WTC11 (cell line): ENCODE results near the gene CA10. TPM values are rescaled to one million over a fixed set of nuclear protein-coding genes. Genes with fewer than 3 reads are reported as not detected.

Source experiments
- ATAC-seq: fragments of 200-7000 bp; cut with Tn5 transposase; 2 replicates; pipeline ENCODE4 v1.10.0; 2021; ENCODE audit warnings: mild to moderate bottlenecking, moderate library complexity
- CTCF ChIA-PET: fragments of 300-600 bp; sonication (Branson Sonifier 250); formaldehyde crosslinking; loops from one replicate; lab custom pipeline; 2021; ENCODE audit warnings: antibody characterized with exemption; lab: Charles Lee
- POLR2A ChIA-PET: fragments of 350-600 bp; sonication (Branson Sonifier 250); formaldehyde crosslinking; loops from one replicate; lab custom pipeline; 2021; ENCODE audit warnings: antibody characterized with exemption; lab: Charles Lee
- DNase-seq: peaks from one replicate; pipeline ENCODE4 v3.0.0; 2021; ENCODE audit warnings: low spot score
- H3K27ac Mint-ChIP-seq: 2 replicates; pipeline ENCODE4 v1.8.0; 2021; ENCODE audit warnings: mixed read lengths
- H3K27me3 Mint-ChIP-seq: 2 replicates; pipeline ENCODE4 v1.8.0; 2021; ENCODE audit warnings: low read depth, mild to moderate bottlenecking, moderate library complexity, mixed read lengths
- H3K36me3 Mint-ChIP-seq: 2 replicates; pipeline ENCODE4 v1.8.0; 2021; ENCODE audit warnings: mixed read lengths
- H3K4me1 Mint-ChIP-seq: 2 replicates; pipeline ENCODE4 v1.8.0; 2022; ENCODE audit warnings: mixed read lengths
- H3K4me3 Mint-ChIP-seq: 2 replicates; pipeline ENCODE4 v1.8.0; 2021; ENCODE audit warnings: mild to moderate bottlenecking, moderate library complexity, mixed read lengths
- H3K9me3 Mint-ChIP-seq: 2 replicates; pipeline ENCODE4 v1.8.0; 2021; ENCODE audit warnings: mixed read lengths
- CREM ChIP-seq: sonication (generic); formaldehyde crosslinking; IDR thresholded peaks from 2 replicates; pipeline ENCODE4 v1.8.1; 2022; ENCODE audit warnings: mild to moderate bottlenecking, missing genetic modification reagents, moderate library complexity
- EMX1 ChIP-seq: fragments of 250-450 bp; sonication (Bioruptor Pico); IDR thresholded peaks from 2 replicates; pipeline ENCODE4 v1.8.0; 2021; ENCODE audit warnings: mild to moderate bottlenecking
- ETV6 ChIP-seq: sonication (generic); formaldehyde crosslinking; IDR thresholded peaks from 2 replicates; pipeline ENCODE4 v1.8.1; 2022; ENCODE audit warnings: mild to moderate bottlenecking, missing genetic modification reagents
- FOXP1 ChIP-seq: sonication (generic); formaldehyde crosslinking; IDR thresholded peaks from 2 replicates; pipeline ENCODE4 v1.8.0; 2022; ENCODE audit warnings: missing genetic modification reagents, mild to moderate bottlenecking, moderate library complexity, borderline replicate concordance
- HMGA2 ChIP-seq: fragments of 250-450 bp; sonication (Bioruptor Pico); IDR thresholded peaks from 2 replicates; pipeline ENCODE4 v1.4.0; 2021; ENCODE audit warnings: mild to moderate bottlenecking, moderate library complexity
- OVOL2 ChIP-seq: fragments of 250-450 bp; sonication (Bioruptor Pico); IDR thresholded peaks from 2 replicates; pipeline ENCODE4 v1.9.0; 2021; ENCODE audit warnings: mild to moderate bottlenecking, borderline replicate concordance
- RORB ChIP-seq: fragments of 250-450 bp; sonication (Bioruptor Pico); IDR thresholded peaks from 2 replicates; pipeline ENCODE4 v1.9.0; 2021; ENCODE audit warnings: mild to moderate bottlenecking
- SMAD3 ChIP-seq: sonication (generic); formaldehyde crosslinking; IDR thresholded peaks from 2 replicates; pipeline ENCODE4 v1.8.0; 2022; ENCODE audit warnings: missing genetic modification reagents, mild to moderate bottlenecking, borderline replicate concordance
- ZNF317 ChIP-seq: sonication (generic); formaldehyde crosslinking; IDR thresholded peaks from 2 replicates; pipeline ENCODE4 v1.8.1; 2023; ENCODE audit warnings: low read depth, mild to moderate bottlenecking, moderate library complexity, missing genetic modification reagents, borderline replicate concordance
- total RNA-seq: library from RNA; stranded (reverse); gene quantifications from 3 replicates; pipeline ENCODE4 v1.2.3, GENCODE V29; 2021
- TF ChIP-seq, protein P1 (sequence below): sonication (generic); formaldehyde crosslinking; IDR thresholded peaks from 2 replicates; pipeline ENCODE4 v1.8.1; 2023; ENCODE audit warnings: mild to moderate bottlenecking, moderate library complexity, missing genetic modification reagents
- TF ChIP-seq, protein P2 (sequence below): sonication (generic); formaldehyde crosslinking; IDR thresholded peaks from 2 replicates; pipeline ENCODE4 v1.8.1; 2022; ENCODE audit warnings: missing genetic modification reagents, borderline replicate concordance
- TF ChIP-seq, protein P3 (sequence below): sonication (generic); formaldehyde crosslinking; IDR thresholded peaks from 2 replicates; pipeline ENCODE4 v1.8.1; 2022; ENCODE audit warnings: low read depth, mild to moderate bottlenecking, moderate library complexity, missing genetic modification reagents, borderline replicate concordance
- TF ChIP-seq, protein P4 (sequence below): sonication (generic); formaldehyde crosslinking; IDR thresholded peaks from 2 replicates; pipeline ENCODE4 v1.8.0; 2022; ENCODE audit warnings: mild to moderate bottlenecking, missing genetic modification reagents
- TF ChIP-seq, protein P5 (sequence below): sonication (generic); formaldehyde crosslinking; IDR thresholded peaks from 2 replicates; pipeline ENCODE4 v1.8.1; 2023; ENCODE audit warnings: mild to moderate bottlenecking, missing genetic modification reagents, moderate library complexity
- TF ChIP-seq, protein P6 (sequence below): sonication (generic); formaldehyde crosslinking; IDR thresholded peaks from 2 replicates; pipeline ENCODE4 v1.8.0; 2023; ENCODE audit warnings: missing genetic modification reagents, mild to moderate bottlenecking, borderline replicate concordance
- TF ChIP-seq, protein P7 (sequence below): fragments of 250-450 bp; sonication (Bioruptor Pico); IDR thresholded peaks from 2 replicates; pipeline ENCODE4 v1.9.0; 2021; ENCODE audit warnings: mild to moderate bottlenecking
- TF ChIP-seq, protein P8 (sequence below): sonication (generic); formaldehyde crosslinking; IDR thresholded peaks from 2 replicates; pipeline ENCODE4 v1.8.1; 2022; ENCODE audit warnings: low read depth, missing genetic modification reagents, borderline replicate concordance
- TF ChIP-seq, protein P9 (sequence below): fragments of 250-450 bp; sonication (Bioruptor Pico); IDR thresholded peaks from 2 replicates; pipeline ENCODE4 v2.1.2; 2022; ENCODE audit warnings: mild to moderate bottlenecking, moderate library complexity

The CA10 gene
- total RNA-seq, 1 experiment from 2014 or later, result 0.90 TPM

DNA sequence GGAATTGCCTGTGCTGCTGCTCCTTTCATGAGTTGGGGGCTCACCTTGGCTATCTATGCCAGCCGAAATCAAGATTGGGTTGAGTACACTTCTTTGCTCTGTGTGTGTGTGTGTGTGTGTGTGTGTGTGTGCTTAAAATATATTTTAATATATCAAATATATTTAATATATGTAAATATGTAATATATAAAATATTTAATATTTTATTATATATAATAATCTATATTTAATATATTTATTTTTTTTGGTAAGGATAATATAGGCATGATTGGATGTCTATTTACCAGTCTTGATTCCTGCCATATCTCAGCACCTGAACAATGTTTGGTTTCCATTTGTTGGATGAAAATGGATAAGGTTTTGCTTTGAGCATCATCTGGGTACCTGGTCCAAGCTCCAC lies 399.3 kb downstream of the CA10 start:
- Mint-ChIP-seq H3K9me3 (peaks cover 24% of the 10 kb centered on the region), H3K27ac (no peak overlapping the region), H3K27me3 (no peaks in the 10 kb centered on the region), H3K36me3 (no peaks in the 10 kb centered on the region), H3K4me1 (no peaks in the 10 kb centered on the region), H3K4me3 (no peak overlapping the region)
- POLR2A ChIA-PET, result no interaction called here
- ATAC-seq (no peak), DNase-seq (no peak)
- TF ChIP-seq HMGA2 (CRISPR knock-in tag) (peak; percentile 91; the same call in 1 of the 2 replicates), ZNF317 (CRISPR knock-in tag) (no peak)
- TF ChIP-seq, protein P1, sequence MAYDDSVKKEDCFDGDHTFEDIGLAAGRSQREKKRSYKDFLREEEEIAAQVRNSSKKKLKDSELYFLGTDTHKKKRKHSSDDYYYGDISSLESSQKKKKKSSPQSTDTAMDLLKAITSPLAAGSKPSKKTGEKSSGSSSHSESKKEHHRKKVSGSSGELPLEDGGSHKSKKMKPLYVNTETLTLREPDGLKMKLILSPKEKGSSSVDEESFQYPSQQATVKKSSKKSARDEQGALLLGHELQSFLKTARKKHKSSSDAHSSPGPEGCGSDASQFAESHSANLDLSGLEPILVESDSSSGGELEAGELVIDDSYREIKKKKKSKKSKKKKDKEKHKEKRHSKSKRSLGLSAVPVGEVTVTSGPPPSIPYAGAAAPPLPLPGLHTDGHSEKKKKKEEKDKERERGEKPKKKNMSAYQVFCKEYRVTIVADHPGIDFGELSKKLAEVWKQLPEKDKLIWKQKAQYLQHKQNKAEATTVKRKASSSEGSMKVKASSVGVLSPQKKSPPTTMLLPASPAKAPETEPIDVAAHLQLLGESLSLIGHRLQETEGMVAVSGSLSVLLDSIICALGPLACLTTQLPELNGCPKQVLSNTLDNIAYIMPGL, result no peak
- TF ChIP-seq, protein P2, sequence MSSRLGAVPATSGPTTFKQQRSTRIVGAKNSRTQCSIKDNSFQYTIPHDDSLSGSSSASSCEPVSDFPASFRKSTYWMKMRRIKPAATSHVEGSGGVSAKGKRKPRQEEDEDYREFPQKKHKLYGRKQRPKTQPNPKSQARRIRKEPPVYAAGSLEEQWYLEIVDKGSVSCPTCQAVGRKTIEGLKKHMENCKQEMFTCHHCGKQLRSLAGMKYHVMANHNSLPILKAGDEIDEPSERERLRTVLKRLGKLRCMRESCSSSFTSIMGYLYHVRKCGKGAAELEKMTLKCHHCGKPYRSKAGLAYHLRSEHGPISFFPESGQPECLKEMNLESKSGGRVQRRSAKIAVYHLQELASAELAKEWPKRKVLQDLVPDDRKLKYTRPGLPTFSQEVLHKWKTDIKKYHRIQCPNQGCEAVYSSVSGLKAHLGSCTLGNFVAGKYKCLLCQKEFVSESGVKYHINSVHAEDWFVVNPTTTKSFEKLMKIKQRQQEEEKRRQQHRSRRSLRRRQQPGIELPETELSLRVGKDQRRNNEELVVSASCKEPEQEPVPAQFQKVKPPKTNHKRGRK, result no peak
- CTCF ChIA-PET, result no interaction called here

DNA sequence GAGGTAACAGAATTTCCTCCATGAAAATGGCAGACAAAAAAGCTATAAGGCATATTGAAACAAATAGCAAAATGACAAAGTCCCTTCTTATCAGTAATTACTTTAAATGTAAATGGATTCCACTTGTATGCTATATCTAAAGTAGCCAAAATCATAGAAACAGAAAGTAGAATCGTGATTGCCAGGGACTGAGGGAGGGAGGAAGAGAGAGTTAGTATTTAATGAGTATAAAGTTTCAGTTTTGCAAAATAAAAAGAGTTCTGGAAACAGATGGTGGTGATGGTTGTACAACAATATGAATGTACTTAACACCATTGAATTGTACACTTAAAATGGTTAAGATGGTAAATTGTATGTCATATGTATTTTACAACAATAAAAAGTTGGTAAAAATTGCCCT lies 407.4 kb downstream of the CA10 start:
- ChIA-PET POLR2A (no interaction called here), CTCF (interaction anchor here (1.5 kb wide), 1 partner anchor 13 kb away, joined by 3 read pairs; no protein-coding TSS in a partner anchor)
- no peak for DNase-seq
- Mint-ChIP-seq H3K27me3 (no peaks in the 10 kb centered on the region), H3K9me3 (peaks cover 45% of the 10 kb centered on the region), H3K36me3 (no peaks in the 10 kb centered on the region), H3K27ac (no peak overlapping the region), H3K4me3 (no peak overlapping the region), H3K4me1 (peaks cover 4% of the 10 kb centered on the region)
- ATAC-seq, result no peak
- TF ChIP-seq, protein P3, sequence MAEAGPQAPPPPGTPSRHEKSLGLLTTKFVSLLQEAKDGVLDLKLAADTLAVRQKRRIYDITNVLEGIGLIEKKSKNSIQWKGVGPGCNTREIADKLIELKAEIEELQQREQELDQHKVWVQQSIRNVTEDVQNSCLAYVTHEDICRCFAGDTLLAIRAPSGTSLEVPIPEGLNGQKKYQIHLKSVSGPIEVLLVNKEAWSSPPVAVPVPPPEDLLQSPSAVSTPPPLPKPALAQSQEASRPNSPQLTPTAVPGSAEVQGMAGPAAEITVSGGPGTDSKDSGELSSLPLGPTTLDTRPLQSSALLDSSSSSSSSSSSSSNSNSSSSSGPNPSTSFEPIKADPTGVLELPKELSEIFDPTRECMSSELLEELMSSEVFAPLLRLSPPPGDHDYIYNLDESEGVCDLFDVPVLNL, result no peak
- TF ChIP-seq, protein P4, sequence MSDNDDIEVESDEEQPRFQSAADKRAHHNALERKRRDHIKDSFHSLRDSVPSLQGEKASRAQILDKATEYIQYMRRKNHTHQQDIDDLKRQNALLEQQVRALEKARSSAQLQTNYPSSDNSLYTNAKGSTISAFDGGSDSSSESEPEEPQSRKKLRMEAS, result no peak
- TF ChIP-seq, protein P5, sequence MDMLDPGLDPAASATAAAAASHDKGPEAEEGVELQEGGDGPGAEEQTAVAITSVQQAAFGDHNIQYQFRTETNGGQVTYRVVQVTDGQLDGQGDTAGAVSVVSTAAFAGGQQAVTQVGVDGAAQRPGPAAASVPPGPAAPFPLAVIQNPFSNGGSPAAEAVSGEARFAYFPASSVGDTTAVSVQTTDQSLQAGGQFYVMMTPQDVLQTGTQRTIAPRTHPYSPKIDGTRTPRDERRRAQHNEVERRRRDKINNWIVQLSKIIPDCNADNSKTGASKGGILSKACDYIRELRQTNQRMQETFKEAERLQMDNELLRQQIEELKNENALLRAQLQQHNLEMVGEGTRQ, result no peak
- TF ChIP-seq CREM (CRISPR knock-in tag) (no peak), FOXP1 (CRISPR knock-in tag) (no peak), EMX1 (CRISPR knock-in tag) (no peak), OVOL2 (no peak), ETV6 (CRISPR knock-in tag) (no peak), SMAD3 (CRISPR knock-in tag) (no peak), RORB (no peak)
- TF ChIP-seq, protein P1, result no peak
- TF ChIP-seq, protein P6, sequence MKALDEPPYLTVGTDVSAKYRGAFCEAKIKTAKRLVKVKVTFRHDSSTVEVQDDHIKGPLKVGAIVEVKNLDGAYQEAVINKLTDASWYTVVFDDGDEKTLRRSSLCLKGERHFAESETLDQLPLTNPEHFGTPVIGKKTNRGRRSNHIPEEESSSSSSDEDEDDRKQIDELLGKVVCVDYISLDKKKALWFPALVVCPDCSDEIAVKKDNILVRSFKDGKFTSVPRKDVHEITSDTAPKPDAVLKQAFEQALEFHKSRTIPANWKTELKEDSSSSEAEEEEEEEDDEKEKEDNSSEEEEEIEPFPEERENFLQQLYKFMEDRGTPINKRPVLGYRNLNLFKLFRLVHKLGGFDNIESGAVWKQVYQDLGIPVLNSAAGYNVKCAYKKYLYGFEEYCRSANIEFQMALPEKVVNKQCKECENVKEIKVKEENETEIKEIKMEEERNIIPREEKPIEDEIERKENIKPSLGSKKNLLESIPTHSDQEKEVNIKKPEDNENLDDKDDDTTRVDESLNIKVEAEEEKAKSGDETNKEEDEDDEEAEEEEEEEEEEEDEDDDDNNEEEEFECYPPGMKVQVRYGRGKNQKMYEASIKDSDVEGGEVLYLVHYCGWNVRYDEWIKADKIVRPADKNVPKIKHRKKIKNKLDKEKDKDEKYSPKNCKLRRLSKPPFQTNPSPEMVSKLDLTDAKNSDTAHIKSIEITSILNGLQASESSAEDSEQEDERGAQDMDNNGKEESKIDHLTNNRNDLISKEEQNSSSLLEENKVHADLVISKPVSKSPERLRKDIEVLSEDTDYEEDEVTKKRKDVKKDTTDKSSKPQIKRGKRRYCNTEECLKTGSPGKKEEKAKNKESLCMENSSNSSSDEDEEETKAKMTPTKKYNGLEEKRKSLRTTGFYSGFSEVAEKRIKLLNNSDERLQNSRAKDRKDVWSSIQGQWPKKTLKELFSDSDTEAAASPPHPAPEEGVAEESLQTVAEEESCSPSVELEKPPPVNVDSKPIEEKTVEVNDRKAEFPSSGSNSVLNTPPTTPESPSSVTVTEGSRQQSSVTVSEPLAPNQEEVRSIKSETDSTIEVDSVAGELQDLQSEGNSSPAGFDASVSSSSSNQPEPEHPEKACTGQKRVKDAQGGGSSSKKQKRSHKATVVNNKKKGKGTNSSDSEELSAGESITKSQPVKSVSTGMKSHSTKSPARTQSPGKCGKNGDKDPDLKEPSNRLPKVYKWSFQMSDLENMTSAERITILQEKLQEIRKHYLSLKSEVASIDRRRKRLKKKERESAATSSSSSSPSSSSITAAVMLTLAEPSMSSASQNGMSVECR, result no peak
- TF ChIP-seq, protein P7, sequence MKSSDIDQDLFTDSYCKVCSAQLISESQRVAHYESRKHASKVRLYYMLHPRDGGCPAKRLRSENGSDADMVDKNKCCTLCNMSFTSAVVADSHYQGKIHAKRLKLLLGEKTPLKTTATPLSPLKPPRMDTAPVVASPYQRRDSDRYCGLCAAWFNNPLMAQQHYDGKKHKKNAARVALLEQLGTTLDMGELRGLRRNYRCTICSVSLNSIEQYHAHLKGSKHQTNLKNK (CRISPR knock-in tag), result no peak
- TF ChIP-seq, protein P8, sequence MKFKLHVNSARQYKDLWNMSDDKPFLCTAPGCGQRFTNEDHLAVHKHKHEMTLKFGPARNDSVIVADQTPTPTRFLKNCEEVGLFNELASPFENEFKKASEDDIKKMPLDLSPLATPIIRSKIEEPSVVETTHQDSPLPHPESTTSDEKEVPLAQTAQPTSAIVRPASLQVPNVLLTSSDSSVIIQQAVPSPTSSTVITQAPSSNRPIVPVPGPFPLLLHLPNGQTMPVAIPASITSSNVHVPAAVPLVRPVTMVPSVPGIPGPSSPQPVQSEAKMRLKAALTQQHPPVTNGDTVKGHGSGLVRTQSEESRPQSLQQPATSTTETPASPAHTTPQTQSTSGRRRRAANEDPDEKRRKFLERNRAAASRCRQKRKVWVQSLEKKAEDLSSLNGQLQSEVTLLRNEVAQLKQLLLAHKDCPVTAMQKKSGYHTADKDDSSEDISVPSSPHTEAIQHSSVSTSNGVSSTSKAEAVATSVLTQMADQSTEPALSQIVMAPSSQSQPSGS (CRISPR knock-in tag), result no peak
- TF ChIP-seq, protein P9, sequence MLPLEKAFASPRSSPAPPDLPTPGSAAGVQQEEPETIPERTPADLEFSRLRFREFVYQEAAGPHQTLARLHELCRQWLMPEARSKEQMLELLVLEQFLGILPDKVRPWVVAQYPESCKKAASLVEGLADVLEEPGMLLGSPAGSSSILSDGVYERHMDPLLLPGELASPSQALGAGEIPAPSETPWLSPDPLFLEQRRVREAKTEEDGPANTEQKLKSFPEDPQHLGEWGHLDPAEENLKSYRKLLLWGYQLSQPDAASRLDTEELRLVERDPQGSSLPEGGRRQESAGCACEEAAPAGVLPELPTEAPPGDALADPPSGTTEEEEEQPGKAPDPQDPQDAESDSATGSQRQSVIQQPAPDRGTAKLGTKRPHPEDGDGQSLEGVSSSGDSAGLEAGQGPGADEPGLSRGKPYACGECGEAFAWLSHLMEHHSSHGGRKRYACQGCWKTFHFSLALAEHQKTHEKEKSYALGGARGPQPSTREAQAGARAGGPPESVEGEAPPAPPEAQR (CRISPR knock-in tag), result no peak
